Measurements from ENCODE around the gene C10orf95. TPM values are rescaled to one million over a fixed set of nuclear protein-coding genes. Genes with fewer than 3 reads are reported as not detected.

The C10orf95 gene
- total RNA-seq, 2 donors from 2014 or later, result 2.8 to 4.8 TPM

DNA sequence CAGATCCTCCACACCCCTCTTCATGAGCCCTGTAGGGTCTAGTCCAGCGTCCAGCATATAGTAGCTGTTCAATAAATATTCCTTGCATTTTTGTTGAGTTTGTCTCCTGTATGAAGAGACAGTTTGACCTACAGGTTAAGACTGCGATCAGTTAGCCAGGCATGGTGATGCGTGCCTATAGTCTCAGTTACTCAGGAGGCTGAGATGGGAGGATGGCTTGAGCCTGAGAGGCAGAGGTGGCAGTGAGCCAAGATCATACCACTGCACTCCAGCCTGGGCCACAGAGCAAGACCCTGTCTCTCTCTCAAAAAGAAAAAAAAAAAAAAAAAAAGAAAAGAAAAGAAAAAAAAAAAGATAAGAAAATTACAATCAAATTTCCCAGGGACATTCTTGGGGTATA is 13.8 kb downstream of the C10orf95 start:
- Histone ChIP-seq H3K4me3 (no peak overlapping the region), H3K27me3 (no peaks in the 10 kb centered on the region), H3K9me3 (no peaks in the 10 kb centered on the region), H3K27ac (no peak overlapping the region), H3K36me3 (no peaks in the 10 kb centered on the region), H3K9ac (ENCODE audit: low read depth in 2 of 2, low read length in 2 of 2) (no peak overlapping the region), H3K4me1 (no peaks in the 10 kb centered on the region)
- TF ChIP-seq, protein P1, sequence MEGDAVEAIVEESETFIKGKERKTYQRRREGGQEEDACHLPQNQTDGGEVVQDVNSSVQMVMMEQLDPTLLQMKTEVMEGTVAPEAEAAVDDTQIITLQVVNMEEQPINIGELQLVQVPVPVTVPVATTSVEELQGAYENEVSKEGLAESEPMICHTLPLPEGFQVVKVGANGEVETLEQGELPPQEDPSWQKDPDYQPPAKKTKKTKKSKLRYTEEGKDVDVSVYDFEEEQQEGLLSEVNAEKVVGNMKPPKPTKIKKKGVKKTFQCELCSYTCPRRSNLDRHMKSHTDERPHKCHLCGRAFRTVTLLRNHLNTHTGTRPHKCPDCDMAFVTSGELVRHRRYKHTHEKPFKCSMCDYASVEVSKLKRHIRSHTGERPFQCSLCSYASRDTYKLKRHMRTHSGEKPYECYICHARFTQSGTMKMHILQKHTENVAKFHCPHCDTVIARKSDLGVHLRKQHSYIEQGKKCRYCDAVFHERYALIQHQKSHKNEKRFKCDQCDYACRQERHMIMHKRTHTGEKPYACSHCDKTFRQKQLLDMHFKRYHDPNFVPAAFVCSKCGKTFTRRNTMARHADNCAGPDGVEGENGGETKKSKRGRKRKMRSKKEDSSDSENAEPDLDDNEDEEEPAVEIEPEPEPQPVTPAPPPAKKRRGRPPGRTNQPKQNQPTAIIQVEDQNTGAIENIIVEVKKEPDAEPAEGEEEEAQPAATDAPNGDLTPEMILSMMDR (IDR thresholded peaks at IDR 0.05), result no peak
- no peak for DNase-seq
- intact Hi-C loops (cut with DNase I), result no loop called here

DNA sequence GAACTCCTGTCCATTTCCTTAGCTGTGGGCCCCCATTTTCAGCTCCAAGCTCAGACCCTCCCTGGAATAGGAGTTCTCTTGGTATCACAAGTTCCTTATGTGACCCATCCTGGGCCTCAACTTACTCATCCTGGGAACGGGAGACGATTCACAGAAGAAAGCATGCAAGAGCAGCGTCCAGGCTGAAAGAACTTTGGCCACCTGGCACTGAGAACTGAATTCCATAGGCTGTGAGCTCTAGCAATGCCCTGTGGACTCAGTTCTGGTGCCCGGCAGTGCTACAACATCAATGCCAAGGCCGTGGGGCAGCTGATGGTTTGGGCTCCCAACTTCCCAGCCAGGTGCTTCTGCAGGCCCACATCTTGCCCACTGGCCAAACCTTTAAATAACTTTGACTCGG is 15.0 kb downstream of the C10orf95 start:
- TF ChIP-seq, protein P1 (IDR thresholded peaks at IDR 0.05), result no peak
- no peak for DNase-seq
- Histone ChIP-seq H3K4me3 (no peak overlapping the region), H3K9ac (ENCODE audit: low read depth in 2 of 2, low read length in 2 of 2) (peak overlapping the region in 1 of 2 donors; percentile 34), H3K36me3 (no peaks in the 10 kb centered on the region), H3K27ac (no peak overlapping the region), H3K9me3 (no peaks in the 10 kb centered on the region), H3K4me1 (peaks cover 4% of the 10 kb centered on the region), H3K27me3 (no peaks in the 10 kb centered on the region)
- intact Hi-C loops (cut with DNase I), result no loop called here

DNA sequence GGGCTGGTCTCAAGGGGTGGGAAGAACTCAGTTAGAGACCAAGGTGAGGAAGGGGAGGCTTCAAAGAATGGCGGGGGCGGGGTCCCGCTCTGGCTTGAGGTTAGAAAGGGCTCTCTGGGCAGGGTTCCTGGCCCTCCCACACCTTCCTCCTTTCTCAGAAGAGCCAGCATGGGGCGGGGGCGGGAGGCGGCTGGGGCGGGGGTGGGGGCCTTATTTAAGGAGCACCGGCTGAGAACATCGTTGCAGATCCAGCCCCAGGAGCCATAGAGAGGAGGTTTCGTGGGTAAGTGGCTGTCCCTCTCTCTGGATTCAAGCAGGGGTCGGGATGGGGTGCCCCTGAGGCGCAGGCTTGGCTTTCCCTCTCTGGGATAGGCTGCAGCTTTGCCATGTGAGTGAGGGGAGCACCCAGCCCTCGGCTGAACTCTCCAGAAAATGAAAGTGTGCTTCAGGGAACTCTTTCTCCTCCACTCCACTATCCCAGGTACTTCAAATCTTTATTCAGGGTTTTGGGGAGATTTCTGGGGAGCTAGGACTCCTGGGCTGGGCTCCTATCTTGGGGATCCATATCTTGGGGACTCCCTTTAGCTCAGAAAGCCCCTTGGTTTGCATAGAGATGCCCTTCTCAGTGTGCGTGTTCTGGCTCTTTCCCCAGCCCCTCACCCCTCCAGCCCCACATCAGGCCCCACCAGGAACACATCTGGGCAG is 15.7 kb downstream of the C10orf95 start:
- H3K9ac ChIP-seq (ENCODE audit: low read depth in 2 of 2, low read length in 2 of 2), result peak overlapping the region in 1 of 2 donors; percentile 56
- TF ChIP-seq, protein P1 (IDR thresholded peaks at IDR 0.05), result no peak
- no peak overlapping the region for H3K4me3 ChIP-seq
- peak overlapping the region; percentile 47 for H3K27ac ChIP-seq
- peaks cover 4% of the 10 kb centered on the region for H3K4me1 ChIP-seq
- no peak for DNase-seq
- no peaks in the 10 kb centered on the region for H3K9me3 ChIP-seq
- no peaks in the 10 kb centered on the region for H3K36me3 ChIP-seq
- intact Hi-C loops (cut with DNase I), result no loop called here
- no peaks in the 10 kb centered on the region for H3K27me3 ChIP-seq

DNA sequence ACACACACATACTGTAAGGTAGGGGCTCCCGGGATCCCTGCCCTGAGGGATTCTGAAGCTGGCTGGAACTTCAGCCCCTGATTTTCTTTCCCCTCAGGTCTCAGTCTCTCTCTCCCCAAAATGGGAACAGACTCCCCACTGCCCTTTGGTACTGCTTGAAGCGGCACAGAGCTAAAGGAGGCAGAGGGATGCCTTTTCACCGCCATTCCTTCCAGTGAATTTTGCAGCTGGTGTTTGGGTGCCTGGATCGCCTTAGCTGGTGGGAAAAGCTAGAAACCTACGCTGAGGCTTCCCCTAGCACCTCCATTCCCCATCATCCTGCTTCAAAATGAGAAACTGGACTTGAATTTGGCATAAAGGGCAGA is 16.2 kb downstream of the C10orf95 start:
- peak overlapping the region; percentile 47 for H3K27ac ChIP-seq
- no peak overlapping the region for H3K4me3 ChIP-seq
- intact Hi-C loops (cut with DNase I), result no loop called here
- H3K36me3 ChIP-seq, result no peaks in the 10 kb centered on the region
- H3K9ac ChIP-seq (ENCODE audit: low read depth in 2 of 2, low read length in 2 of 2), result peak overlapping the region in 1 of 2 donors; percentile 56
- H3K27me3 ChIP-seq, result no peaks in the 10 kb centered on the region
- peaks cover 4% of the 10 kb centered on the region for H3K4me1 ChIP-seq
- TF ChIP-seq, protein P1 (IDR thresholded peaks at IDR 0.05), result no peak
- DNase-seq, result no peak
- no peaks in the 10 kb centered on the region for H3K9me3 ChIP-seq

DNA sequence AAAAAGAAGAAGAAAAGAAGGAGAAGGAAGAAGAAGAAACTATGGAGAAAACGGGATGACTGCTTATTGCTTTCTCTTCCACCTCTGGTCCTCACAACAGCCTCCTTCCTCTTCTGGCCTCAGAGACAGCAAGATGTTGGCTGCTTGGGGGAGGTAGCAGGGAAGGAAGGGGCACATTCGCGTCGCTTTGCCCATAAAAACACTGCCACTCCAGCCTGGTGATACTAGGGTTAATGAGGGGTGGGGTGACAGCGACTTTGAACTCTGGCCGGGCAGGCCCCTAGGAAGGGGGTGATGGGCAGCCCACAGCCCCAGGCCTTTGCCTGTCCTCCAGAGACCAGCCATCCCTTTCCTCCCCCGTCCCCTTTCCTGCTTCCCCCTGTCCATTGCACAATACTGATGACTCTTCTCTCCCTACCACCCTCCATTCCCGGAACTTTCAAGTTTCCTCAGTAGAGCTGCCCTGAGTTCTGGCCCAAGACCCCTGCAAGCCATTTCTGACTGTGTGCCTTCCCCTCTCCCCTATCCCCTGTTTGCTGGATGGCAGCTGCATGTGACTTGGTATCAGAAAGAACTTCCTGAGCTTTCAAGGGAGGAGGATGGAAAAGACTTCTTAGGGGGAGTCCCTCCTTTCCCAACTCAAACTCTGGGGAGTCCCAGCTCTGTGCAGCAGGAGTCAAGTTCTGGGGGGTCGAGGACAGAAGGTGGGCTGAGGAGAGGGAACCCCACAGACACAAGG is 16.8 kb downstream of the C10orf95 start:
- peak overlapping the region; percentile 47 for H3K27ac ChIP-seq
- TF ChIP-seq, protein P1 (IDR thresholded peaks at IDR 0.05), result no peak
- intact Hi-C loops (cut with DNase I), result no loop called here
- H3K36me3 ChIP-seq, result no peaks in the 10 kb centered on the region
- no peak overlapping the region for H3K4me3 ChIP-seq
- DNase-seq, result no peak
- H3K9me3 ChIP-seq, result no peaks in the 10 kb centered on the region
- H3K4me1 ChIP-seq, result peaks cover 4% of the 10 kb centered on the region
- H3K9ac ChIP-seq (ENCODE audit: low read depth in 2 of 2, low read length in 2 of 2), result peak overlapping the region in 1 of 2 donors; percentile 56
- H3K27me3 ChIP-seq, result no peaks in the 10 kb centered on the region
